Measurements from ENCODE around the gene CDC14A.
"Not testable (repeated sequence)": the region's sequence is repeated elsewhere in the genome, so short reads cannot be mapped to it uniquely, and the experiment has no call there.

The CDC14A gene
- 6.3 to 18.9 (median 10.2) reads per million in 17 experiments for total RNA-seq

DNA sequence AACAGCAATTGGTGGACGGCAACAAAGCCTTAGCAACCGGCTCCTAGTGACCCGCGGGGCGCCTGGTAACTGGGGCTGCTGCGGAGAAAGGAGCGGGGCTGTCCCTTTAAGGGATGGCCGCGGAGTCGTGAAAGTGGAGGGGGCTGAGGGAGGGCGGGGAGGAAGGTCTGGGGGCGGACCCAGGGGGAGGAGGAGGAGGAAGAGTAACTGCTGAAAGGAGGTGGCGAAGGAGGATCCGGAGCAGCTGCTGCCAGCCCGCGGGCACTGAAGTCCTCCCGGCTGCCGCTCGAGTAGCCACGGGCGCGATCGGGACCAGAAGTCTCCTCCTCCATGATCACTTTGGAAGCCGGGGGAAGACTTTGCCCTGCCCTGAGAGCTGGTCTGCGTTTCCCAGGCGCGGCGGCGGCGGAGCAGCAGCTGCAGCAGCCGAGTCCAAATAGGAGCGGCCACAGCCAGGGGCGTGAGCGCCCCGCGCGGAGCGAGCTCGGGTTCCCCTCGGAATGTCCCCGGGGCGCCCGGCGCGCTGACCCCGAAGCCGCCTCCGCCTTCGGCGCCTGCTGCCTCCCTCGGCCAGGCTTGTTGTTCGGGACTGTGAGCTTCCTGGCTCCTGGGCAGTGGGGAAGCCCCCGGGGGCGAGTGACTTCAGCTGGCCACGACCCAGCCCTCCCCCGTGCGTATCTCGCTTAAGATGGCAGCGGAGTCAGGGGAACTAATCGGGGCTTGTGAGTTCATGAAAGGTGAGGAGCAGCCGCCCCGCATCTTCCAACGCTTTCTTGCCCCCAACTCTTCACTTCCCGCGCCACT lies at the start of gene CDC14A:
CDC14A (plus strand) TSS at position 240 of the 804 bp plus-strand sequence; CDS start at position 689, 449 bp downstream.
- peak; percentile 88 to 93 (median 92) for DNase-seq

DNA sequence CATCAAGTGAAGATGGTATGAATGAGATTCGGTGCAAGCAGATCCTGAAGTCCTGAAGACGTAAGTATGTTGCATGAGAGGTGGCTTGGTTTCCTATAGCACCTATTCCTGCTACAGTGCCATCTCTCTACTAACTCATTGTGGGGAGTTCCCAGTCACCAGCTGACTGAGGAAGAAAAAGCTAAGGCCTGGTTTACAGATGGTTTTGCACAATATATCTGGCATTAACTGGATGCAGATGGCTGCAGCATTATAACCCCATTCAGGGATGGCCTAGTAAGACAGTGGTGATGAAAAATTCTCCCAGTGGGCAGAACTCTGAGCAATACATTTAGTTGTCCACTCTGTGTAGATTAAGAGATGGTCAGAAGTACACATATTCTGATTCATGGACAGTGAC lies 49.6 kb upstream of the CDC14A start:
- DNase-seq = no peak

- no peak for DNase-seq
These were observed 48.1 kb upstream of the CDC14A start for GRCh38 chr1:100304227-100304626.

GRCh38 chr1:100304921-100305320 lies 47.4 kb upstream of the CDC14A start:
- DNase-seq = no peak

GRCh38 chr1:100305954-100306353 lies 46.4 kb upstream of the CDC14A start:
- no peak for DNase-seq

DNA sequence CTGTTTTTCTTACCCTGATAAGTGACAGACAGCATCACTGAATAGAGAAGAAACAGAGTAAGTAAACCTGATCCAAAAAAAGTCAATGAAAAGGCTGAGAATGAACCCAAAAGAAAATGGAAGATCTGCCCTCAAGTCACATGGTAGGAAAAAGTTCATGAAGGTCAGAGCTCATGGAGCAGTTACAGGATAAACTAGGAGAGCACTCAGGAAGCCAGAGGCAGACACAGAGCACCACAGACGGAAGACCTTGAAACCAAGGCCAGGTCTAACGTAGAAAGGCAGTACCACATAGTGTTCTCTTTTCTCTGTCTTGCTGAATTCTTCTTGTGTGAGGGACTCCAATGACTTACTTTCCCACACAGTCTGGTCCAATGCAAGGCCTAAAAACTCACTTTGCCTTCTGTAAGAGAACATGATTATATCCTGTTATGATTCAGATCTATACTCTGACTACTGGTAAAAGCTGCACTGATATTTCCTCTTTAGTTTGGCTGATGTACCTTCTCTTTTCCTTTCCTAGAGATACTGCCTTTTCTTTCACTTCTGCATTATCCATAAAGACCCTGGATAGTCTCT lies 45.5 kb upstream of the CDC14A start:
- DNase-seq = peak in 2 of 4 experiments; percentile 9 to 10

DNA sequence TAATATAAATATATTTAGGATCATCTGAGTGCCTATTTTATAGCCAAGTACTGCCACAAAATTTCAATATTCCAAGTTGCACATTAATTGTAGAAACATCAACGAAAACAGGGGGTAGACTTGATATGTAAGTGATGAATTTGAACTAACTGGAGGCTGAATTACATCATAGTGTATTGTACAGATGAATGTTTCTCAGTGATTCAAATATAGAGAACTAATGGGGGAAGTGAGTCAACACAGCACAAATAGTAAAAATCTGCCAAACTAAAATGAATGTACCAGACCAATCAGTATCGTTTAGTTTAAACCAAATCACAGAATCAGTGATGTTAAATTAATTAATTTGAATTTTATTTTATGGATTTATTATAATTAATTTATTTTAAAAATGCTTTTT lies 43.5 kb upstream of the CDC14A start:
- DNase-seq = peak in 2 of 4 experiments; percentile 47 to 48

DNA sequence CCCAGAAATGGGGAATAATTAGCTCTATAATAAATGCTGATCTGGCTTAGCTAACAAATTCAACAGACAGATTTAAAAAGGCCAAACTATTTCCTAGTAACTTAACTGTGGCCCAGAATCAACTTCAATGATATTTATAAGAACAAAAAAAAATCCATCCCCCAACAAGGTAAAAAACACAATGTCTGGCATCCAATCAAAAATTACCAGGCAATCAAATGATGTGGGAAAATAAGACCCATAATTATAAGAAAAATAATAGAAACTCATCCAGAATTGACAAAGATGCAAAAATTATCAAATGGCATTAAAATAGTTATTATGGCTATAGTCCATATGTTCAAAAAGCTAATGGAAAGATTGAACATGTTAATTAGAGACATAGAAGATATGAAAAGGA lies 42.4 kb upstream of the CDC14A start:
- DNase-seq = no peak

DNA sequence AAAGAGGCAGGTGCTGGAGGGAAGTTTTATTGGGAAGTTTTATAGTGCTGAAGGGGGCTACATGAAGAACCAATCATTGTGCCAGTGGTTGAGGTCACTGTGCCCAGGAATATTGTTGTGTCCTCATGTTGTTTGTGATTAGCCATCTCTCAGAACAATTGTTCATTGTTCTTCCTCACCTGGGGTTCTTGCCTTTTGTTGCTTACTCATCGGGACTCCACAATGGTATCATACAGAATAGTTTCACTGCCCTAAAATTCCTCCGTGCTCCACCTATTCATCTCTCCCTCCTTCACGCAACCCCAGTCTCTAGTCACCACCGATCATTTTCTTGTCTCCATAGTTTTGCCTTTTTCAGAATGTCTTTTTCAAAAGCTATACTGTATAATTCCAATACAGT lies 38.9 kb upstream of the CDC14A start:
- no peak for DNase-seq

DNA sequence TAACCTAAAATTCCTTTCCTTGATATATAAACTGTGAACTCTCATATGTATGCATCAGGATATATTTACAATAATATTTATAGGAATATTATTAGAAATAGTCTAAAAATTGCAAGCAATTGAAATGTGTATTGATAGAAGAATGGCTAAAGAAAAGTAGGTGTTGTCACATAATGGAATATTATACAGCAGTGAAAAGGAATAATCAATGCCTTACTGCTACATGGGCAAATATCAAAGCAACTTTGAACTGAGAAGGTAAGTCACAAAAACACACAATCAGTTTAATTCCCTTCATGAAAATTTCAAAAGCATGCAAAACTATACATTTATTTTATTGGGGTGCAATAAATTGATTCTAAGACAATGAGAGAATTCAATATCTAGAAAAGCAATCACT lies 35.7 kb upstream of the CDC14A start:
- no peak for DNase-seq

GRCh38 chr1:100320311-100321099 lies 31.8 kb upstream of the CDC14A start:
- no peak for DNase-seq

DNA sequence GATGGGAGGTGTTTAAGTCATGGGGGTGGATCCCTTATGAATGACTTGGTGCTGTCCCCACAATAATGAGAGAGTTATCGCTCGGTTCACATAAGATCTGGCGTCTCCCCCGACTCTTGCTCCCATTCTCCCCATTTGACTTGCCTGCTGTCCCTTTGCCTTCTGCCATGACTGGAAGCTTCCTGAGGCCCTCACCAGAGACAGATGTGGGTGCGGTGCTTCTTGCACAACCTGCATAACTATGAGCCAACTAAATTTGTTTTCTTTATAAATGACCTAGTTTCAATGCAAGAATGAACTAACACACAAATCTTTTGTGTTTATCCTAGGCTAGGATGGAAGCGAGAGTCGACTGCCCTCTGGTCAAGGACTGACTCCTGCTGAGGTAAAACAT lies 31.2 kb upstream of the CDC14A start:
- DNase-seq = no peak

DNA sequence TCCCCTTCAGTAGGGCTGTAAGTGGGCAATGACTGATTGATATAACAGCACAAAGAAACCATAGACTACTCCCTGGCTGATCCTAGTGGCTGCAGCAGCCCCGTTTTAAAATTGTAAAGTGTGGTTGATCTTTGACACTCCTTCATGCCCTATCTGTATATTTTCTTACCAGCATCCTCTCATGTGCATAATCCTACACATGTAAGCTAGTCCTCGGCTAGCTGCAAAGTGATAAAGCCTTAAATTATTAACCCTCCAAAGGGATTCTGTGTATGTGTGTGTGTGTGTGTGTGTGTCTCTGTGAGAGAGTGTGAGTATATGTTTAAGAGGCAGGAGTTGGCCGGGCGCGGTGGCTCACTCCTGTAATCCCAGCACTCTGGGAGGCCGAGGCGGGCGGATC lies 30.8 kb upstream of the CDC14A start:
- no peak for DNase-seq

- DNase-seq = no peak
These were observed 29.7 kb upstream of the CDC14A start for GRCh38 chr1:100322436-100323211.

GRCh38 chr1:100323419-100324106 lies 28.7 kb upstream of the CDC14A start:
- DNase-seq = no peak

- DNase-seq = no peak
These were observed 26.6 kb upstream of the CDC14A start for GRCh38 chr1:100325415-100326324.

DNA sequence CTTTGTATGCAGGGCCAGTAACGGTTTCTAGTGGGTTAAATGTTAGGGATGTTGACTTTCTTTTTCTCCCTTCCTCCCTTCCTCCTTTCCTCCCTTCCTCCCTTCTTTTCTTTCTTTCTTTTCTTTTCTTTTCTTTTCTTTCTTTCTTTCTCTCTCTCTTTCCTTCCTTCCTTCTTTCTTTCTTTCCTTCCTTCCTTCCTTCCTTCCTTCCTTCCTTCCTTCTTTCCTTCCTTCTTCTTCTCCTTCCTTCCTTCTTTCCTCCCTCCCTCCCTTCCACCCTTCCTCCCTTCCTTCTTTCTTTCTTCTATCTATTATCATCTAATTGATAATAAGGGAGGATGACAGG lies 26.0 kb upstream of the CDC14A start:
- DNase-seq = not testable (repeated sequence)

DNA sequence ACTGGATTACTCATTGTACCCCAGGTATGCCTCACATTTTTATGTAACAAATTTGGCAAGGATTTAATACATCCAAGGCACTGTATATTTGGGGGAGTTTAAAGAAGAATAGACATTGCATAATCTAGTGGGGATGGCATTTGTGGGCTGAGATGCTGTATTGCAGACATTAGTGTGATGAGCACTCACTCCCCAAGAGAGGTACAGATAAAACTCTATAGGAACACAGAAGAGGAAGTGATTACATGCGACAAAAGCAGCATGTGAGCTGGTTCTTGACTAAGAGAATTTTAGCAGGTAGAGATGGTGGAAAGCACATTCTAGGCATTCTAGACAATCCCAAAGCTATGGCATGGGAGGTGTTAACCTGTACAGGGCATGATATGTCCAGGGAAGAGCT lies 24.2 kb upstream of the CDC14A start:
- DNase-seq = peak in 2 of 4 experiments; percentile 9 to 15

- not testable (repeated sequence) for DNase-seq
These were observed 21.2 kb upstream of the CDC14A start for GRCh38 chr1:100331146-100331545.

- no peak for DNase-seq
These were observed 20.0 kb upstream of the CDC14A start for GRCh38 chr1:100332331-100332730.

GRCh38 chr1:100335436-100335835 lies 16.9 kb upstream of the CDC14A start:
- DNase-seq = no peak
